ENCODE data around the gene GLRA3.
"Not testable (repeated sequence)": the region's sequence is repeated elsewhere in the genome, so short reads cannot be mapped to it uniquely, and the experiment has no call there.

The GLRA3 gene

GRCh38 chr4:174714393-174715211 is 114.4 kb downstream of the GLRA3 start:
- no peak for DNase-seq (ENCODE audit: low read depth in 2 of 2)

- no peak for DNase-seq (ENCODE audit: low read depth in 2 of 2)
These were observed 115.2 kb downstream of the GLRA3 start for GRCh38 chr4:174713821-174714220.

GRCh38 chr4:174713181-174713580 is 115.9 kb downstream of the GLRA3 start:
- DNase-seq (ENCODE audit: low read depth in 2 of 2): no peak

- DNase-seq (ENCODE audit: low read depth in 2 of 2): no peak
These were observed 119.5 kb downstream of the GLRA3 start for GRCh38 chr4:174709526-174709925.

GRCh38 chr4:174708381-174708780 is 120.7 kb downstream of the GLRA3 start:
- DNase-seq (ENCODE audit: low read depth in 2 of 2): no peak

GRCh38 chr4:174707902-174708301 is 121.1 kb downstream of the GLRA3 start:
- DNase-seq (ENCODE audit: low read depth in 2 of 2): no peak

GRCh38 chr4:174707051-174707676 is 121.9 kb downstream of the GLRA3 start:
- no peak for DNase-seq (ENCODE audit: low read depth in 2 of 2)

GRCh38 chr4:174702979-174703478 is 126.0 kb downstream of the GLRA3 start:
- no peak for DNase-seq (ENCODE audit: low read depth in 2 of 2)

- DNase-seq (ENCODE audit: low read depth in 2 of 2): no peak
These were observed 129.4 kb downstream of the GLRA3 start for GRCh38 chr4:174699654-174700053.

GRCh38 chr4:174697896-174698295 is 131.2 kb downstream of the GLRA3 start:
- no peak for DNase-seq (ENCODE audit: low read depth in 2 of 2)

GRCh38 chr4:174697202-174697601 is 131.8 kb downstream of the GLRA3 start:
- DNase-seq (ENCODE audit: low read depth in 2 of 2): no peak

GRCh38 chr4:174696657-174697056 is 132.4 kb downstream of the GLRA3 start:
- no peak for DNase-seq (ENCODE audit: low read depth in 2 of 2)

- not testable (repeated sequence) for DNase-seq (ENCODE audit: low read depth in 2 of 2)
These were observed 137.2 kb downstream of the GLRA3 start for GRCh38 chr4:174691876-174692275.

- no peak for DNase-seq (ENCODE audit: low read depth in 2 of 2)
These were observed 138.4 kb downstream of the GLRA3 start for GRCh38 chr4:174690665-174691064.

GRCh38 chr4:174689618-174690017 is 139.4 kb downstream of the GLRA3 start:
- DNase-seq (ENCODE audit: low read depth in 2 of 2): no peak

- DNase-seq (ENCODE audit: low read depth in 2 of 2): no peak
These were observed 142.2 kb downstream of the GLRA3 start for GRCh38 chr4:174686826-174687225.

GRCh38 chr4:174681723-174682300 is 147.2 kb downstream of the GLRA3 start:
- no peak for DNase-seq (ENCODE audit: low read depth in 2 of 2)

- no peak for DNase-seq (ENCODE audit: low read depth in 2 of 2)
These were observed 154.7 kb downstream of the GLRA3 start for GRCh38 chr4:174674305-174674840.

GRCh38 chr4:174673865-174674264 is 155.2 kb downstream of the GLRA3 start:
- DNase-seq (ENCODE audit: low read depth in 2 of 2): no peak

GRCh38 chr4:174672276-174672675 is 156.8 kb downstream of the GLRA3 start:
- DNase-seq (ENCODE audit: low read depth in 2 of 2): no peak

GRCh38 chr4:174669270-174669669 is 159.8 kb downstream of the GLRA3 start:
- no peak for DNase-seq (ENCODE audit: low read depth in 2 of 2)

GRCh38 chr4:174665799-174666198 is 163.2 kb downstream of the GLRA3 start:
- no peak for DNase-seq (ENCODE audit: low read depth in 2 of 2)

All from activated CD8-positive, alpha-beta memory T cell treated with anti-CD3 and anti-CD28 coated beads for 4 hours (primary cell).